HCT116 (cell line): Measurements from ENCODE around the gene NEDD4L. TPM values are rescaled to one million over a fixed set of nuclear protein-coding genes. Genes with fewer than 3 reads are reported as not detected.

Experiments used
- ATAC-seq: fragments of 200-7000 bp; cut with Tn5 transposase; 2 replicates; pipeline ENCODE4 v1.9.1; 2020; ENCODE audit warnings: mild to moderate bottlenecking, moderate library complexity
- BruUV-seq: library from RNA; stranded (reverse); fragments of 400-500 nt; replicated peaks from 2 replicates; lab custom pipeline; 2021; lab: Mats Ljungman, UMichigan
- CTCF ChIA-PET: fragments of 300-600 bp; sonication (Branson Sonifier 250); formaldehyde crosslinking; loops from one replicate; lab custom pipeline; 2021; ENCODE audit warnings: antibody characterized with exemption; lab: Charles Lee
- POLR2A ChIA-PET: fragments of 300-600, 350-600 bp; sonication (Branson Sonifier 250); formaldehyde crosslinking; loops from one replicate; lab custom pipeline; 2021; ENCODE audit warnings: antibody characterized with exemption; lab: Charles Lee
- RAD21 ChIA-PET, 2 experiments: fragments of 300-600 bp; sonication (Branson Sonifier 250); formaldehyde crosslinking; loops; one replicate each; lab custom pipeline; 2023; ENCODE audit warnings: low total read pairs in 2 of 2; ENCODE audit not compliant: uncharacterized antibody in 2 of 2, unreplicated experiment in 2 of 2, low non-redundant PET in 1 of 2; lab: Charles Lee
- DNase-seq: peaks from one replicate; pipeline ENCODE4 v3.0.0-alpha.2; 2010; ENCODE audit warnings: low read depth, low spot score
- H2AFZ ChIP-seq: fragments of 200-600 bp; shearing (Covaris generic), sonication (generic); 2 replicates; pipeline ENCODE4 v1.6.1; 2017; ENCODE audit warnings: low read depth, mixed run types, mixed read lengths, antibody characterized with exemption, low read length; ENCODE audit not compliant: poor library complexity, severe bottlenecking
- H3K27ac ChIP-seq: 2 replicates; pipeline ENCODE4 v1.5.1; 2012; ENCODE audit warnings: low read depth, low read length
- H3K27me3 ChIP-seq: fragments of 200-600 bp; sonication (generic); 2 replicates; pipeline ENCODE4 v1.6.1; 2016; ENCODE audit warnings: mixed run types, low read length, mixed read lengths; ENCODE audit not compliant: insufficient read depth
- H3K36me3 ChIP-seq, 2 experiments: fragments of 200-500 bp in 1 of 2; fragments of 200-600 bp in 1 of 2; sonication (Bioruptor generic) in 1 of 2; sonication (generic) in 1 of 2; 2 replicates each; pipeline versions ENCODE4 v1.5.1 to v1.6.1; 2014 to 2016; ENCODE audit warnings: low read length in 2 of 2, inconsistent platforms in 1 of 2, mixed read lengths in 1 of 2, mixed run types in 1 of 2; ENCODE audit not compliant: insufficient read depth in 2 of 2, control insufficient read depth in 1 of 2
- H3K4me1 ChIP-seq, 2 experiments: fragments of 200-600 bp in 1 of 2; sonication (generic) in 1 of 2; 2 replicates each; pipeline versions ENCODE4 v1.5.1 to v1.6.1; 2012 to 2017; ENCODE audit warnings: low read length in 2 of 2, inconsistent platforms in 1 of 2, mild to moderate bottlenecking in 1 of 2, mixed read lengths in 1 of 2, mixed run types in 1 of 2, moderate library complexity in 1 of 2; ENCODE audit not compliant: insufficient read depth in 2 of 2, control insufficient read depth in 1 of 2
- H3K4me2 ChIP-seq: fragments of 200-600 bp; sonication (generic); 2 replicates; pipeline ENCODE4 v1.6.1; 2017; ENCODE audit warnings: mixed run types, low read length, mixed read lengths
- H3K4me3 ChIP-seq, 2 experiments: fragments of 200-600 bp in 1 of 2; sonication (generic) in 1 of 2; replicated peaks in 1 of 2; 2 replicates each; pipeline ENCODE4 v1.5.1; 2011 to 2016; ENCODE audit warnings: low read length in 2 of 2, control low read depth in 1 of 2, low read depth in 1 of 2, mild to moderate bottlenecking in 1 of 2, mixed read lengths in 1 of 2, mixed run types in 1 of 2
- H3K79me2 ChIP-seq: fragments of 200-600 bp; sonication (generic); 2 replicates; pipeline ENCODE4 v1.6.1; 2017; ENCODE audit warnings: mild to moderate bottlenecking, mixed run types, low read length, moderate library complexity, mixed read lengths; ENCODE audit not compliant: insufficient read depth
- H3K9ac ChIP-seq: fragments of 200-600 bp; sonication (generic); 2 replicates; pipeline ENCODE4 v1.6.1; 2016; ENCODE audit warnings: low read length, mixed read lengths
- H3K9me2 ChIP-seq: fragments of 200-600 bp; sonication (generic), shearing (Covaris generic); 2 replicates; pipeline ENCODE4 v1.6.1; 2017; ENCODE audit warnings: mixed run types, mild to moderate bottlenecking, moderate library complexity; ENCODE audit not compliant: insufficient read depth
- H3K9me3 ChIP-seq, 2 experiments: fragments of 200-500 bp in 1 of 2; fragments of 200-600 bp in 1 of 2; sonication (Bioruptor generic) in 1 of 2; sonication (generic) in 1 of 2; 2 replicates each; pipeline ENCODE4 v1.6.1; 2014 to 2017; ENCODE audit warnings: low read length in 2 of 2, mixed read lengths in 2 of 2, inconsistent platforms in 1 of 2, low read depth in 1 of 2, mild to moderate bottlenecking in 1 of 2, mixed run types in 1 of 2, moderate library complexity in 1 of 2; ENCODE audit not compliant: control insufficient read depth in 1 of 2, insufficient read depth in 1 of 2
- H4K20me1 ChIP-seq: fragments of 200-600 bp; sonication (generic), shearing (Covaris generic); 2 replicates; pipeline ENCODE4 v1.6.1; 2017; ENCODE audit warnings: mixed run types, mild to moderate bottlenecking, moderate library complexity; ENCODE audit not compliant: insufficient read depth
- CBX3 ChIP-seq: IDR thresholded peaks from 2 replicates; pipeline ENCODE4 v1.6.1; 2012; ENCODE audit warnings: low read depth
- EGR1 ChIP-seq: IDR thresholded peaks from 2 replicates; pipeline ENCODE4 v1.6.1; 2012; ENCODE audit warnings: low read depth
- ELF1 ChIP-seq: IDR thresholded peaks from 2 replicates; pipeline ENCODE4 v1.6.1; 2012; ENCODE audit warnings: low read depth, borderline replicate concordance
- EZH2phosphoT487 ChIP-seq: fragments of 200-600 bp; IDR thresholded peaks from 2 replicates; pipeline ENCODE4 v1.6.1; 2018; ENCODE audit warnings: antibody characterized with exemption, borderline replicate concordance
- FOSL1 ChIP-seq: IDR thresholded peaks from 2 replicates; pipeline ENCODE4 v1.6.1; 2012; ENCODE audit warnings: low read depth
- POLR2AphosphoS5 ChIP-seq: IDR thresholded peaks from 2 replicates; pipeline ENCODE4 v1.6.1; 2011; ENCODE audit warnings: mild to moderate bottlenecking, low read depth, low read length, moderate library complexity
- SIN3A ChIP-seq: IDR thresholded peaks from 2 replicates; pipeline ENCODE4 v1.6.1; 2012; ENCODE audit warnings: low read depth
- SP1 ChIP-seq: IDR thresholded peaks from 2 replicates; pipeline ENCODE4 v1.6.1; 2012; ENCODE audit warnings: low read depth
- YY1 ChIP-seq: IDR thresholded peaks from 2 replicates; pipeline ENCODE4 v1.6.1; 2011; ENCODE audit warnings: low read length, low read depth, moderate library complexity, mild to moderate bottlenecking; ENCODE audit not compliant: insufficient replicate concordance; ENCODE audit errors: extremely low read depth
- ZNF274 ChIP-seq: fragments of 200-500 bp; sonication (Bioruptor generic); IDR thresholded peaks from 2 replicates; pipeline ENCODE4 v1.6.1; 2014; ENCODE audit warnings: mild to moderate bottlenecking, low read depth, low read length, inconsistent platforms
- intact Hi-C: fragments of 100-400 bp; cut with micrococcal nuclease; formaldehyde crosslinking; loops from 2 replicates; pipeline ENCODE4 v1.10.0; 2022
- total RNA-seq: library from RNA; stranded (reverse); gene quantifications from one replicate; pipeline ENCODE4 v1.2.1, GENCODE V29; 2021; ENCODE audit not compliant: unreplicated experiment
- TF ChIP-seq, protein P1 (sequence below): IDR thresholded peaks from 2 replicates; pipeline ENCODE4 v1.6.1; 2011; ENCODE audit warnings: mild to moderate bottlenecking, low read length, moderate library complexity; ENCODE audit not compliant: insufficient replicate concordance; ENCODE audit errors: extremely low read depth
- TF ChIP-seq, protein P2 (sequence below): IDR thresholded peaks from 2 replicates; pipeline ENCODE4 v1.6.1; 2012; ENCODE audit warnings: low read depth
- TF ChIP-seq, protein P3 (sequence below): IDR thresholded peaks from 2 replicates; pipeline ENCODE4 v1.6.1; 2012
- TF ChIP-seq, protein P4 (sequence below): IDR thresholded peaks from 2 replicates; pipeline ENCODE4 v1.6.1; 2012

Gene NEDD4L
- total RNA-seq, 1 experiment from 2014 or later = 41.5 TPM

DNA sequence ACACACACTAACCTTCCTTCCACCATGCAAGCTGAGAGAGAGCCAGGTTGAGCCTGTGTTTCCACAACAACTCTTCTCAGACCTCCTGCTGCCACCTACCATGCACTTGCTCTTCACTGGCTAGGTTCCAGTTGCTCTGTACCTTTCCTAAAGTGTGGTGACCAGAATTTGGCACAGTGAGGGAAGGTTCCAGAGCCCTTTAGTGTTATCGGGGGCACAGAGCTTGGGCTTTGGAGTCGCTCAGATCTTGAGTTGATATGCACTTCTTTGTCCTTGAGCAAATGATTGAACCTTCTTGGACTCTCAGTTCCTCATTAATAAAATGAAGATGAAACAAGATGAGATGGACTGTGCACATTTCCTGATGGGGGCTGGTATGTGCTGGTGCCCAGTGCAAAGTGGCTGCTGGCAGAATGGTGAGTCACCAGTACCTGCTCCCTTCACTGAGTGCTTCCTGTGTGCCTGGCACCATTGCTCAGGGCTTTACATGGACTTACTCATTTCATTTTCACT lies 47.1 kb downstream of the NEDD4L start (continued):
- TF ChIP-seq, protein P1, sequence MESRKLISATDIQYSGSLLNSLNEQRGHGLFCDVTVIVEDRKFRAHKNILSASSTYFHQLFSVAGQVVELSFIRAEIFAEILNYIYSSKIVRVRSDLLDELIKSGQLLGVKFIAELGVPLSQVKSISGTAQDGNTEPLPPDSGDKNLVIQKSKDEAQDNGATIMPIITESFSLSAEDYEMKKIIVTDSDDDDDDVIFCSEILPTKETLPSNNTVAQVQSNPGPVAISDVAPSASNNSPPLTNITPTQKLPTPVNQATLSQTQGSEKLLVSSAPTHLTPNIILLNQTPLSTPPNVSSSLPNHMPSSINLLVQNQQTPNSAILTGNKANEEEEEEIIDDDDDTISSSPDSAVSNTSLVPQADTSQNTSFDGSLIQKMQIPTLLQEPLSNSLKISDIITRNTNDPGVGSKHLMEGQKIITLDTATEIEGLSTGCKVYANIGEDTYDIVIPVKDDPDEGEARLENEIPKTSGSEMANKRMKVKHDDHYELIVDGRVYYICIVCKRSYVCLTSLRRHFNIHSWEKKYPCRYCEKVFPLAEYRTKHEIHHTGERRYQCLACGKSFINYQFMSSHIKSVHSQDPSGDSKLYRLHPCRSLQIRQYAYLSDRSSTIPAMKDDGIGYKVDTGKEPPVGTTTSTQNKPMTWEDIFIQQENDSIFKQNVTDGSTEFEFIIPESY = no peak

GRCh38 chr18:58093311-58093803 lies 49.3 kb downstream of the NEDD4L start:
- H3K79me2 ChIP-seq = no peaks in the 10 kb centered on the region
- TF ChIP-seq, protein P1 = no peak
- TF ChIP-seq, protein P2, sequence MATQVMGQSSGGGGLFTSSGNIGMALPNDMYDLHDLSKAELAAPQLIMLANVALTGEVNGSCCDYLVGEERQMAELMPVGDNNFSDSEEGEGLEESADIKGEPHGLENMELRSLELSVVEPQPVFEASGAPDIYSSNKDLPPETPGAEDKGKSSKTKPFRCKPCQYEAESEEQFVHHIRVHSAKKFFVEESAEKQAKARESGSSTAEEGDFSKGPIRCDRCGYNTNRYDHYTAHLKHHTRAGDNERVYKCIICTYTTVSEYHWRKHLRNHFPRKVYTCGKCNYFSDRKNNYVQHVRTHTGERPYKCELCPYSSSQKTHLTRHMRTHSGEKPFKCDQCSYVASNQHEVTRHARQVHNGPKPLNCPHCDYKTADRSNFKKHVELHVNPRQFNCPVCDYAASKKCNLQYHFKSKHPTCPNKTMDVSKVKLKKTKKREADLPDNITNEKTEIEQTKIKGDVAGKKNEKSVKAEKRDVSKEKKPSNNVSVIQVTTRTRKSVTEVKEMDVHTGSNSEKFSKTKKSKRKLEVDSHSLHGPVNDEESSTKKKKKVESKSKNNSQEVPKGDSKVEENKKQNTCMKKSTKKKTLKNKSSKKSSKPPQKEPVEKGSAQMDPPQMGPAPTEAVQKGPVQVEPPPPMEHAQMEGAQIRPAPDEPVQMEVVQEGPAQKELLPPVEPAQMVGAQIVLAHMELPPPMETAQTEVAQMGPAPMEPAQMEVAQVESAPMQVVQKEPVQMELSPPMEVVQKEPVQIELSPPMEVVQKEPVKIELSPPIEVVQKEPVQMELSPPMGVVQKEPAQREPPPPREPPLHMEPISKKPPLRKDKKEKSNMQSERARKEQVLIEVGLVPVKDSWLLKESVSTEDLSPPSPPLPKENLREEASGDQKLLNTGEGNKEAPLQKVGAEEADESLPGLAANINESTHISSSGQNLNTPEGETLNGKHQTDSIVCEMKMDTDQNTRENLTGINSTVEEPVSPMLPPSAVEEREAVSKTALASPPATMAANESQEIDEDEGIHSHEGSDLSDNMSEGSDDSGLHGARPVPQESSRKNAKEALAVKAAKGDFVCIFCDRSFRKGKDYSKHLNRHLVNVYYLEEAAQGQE = no peak
- TF ChIP-seq POLR2AphosphoS5 (no peak), YY1 (no peak), EGR1 (no peak), SP1 (no peak), EZH2phosphoT487 (no peak), CBX3 (no peak), ELF1 (no peak), FOSL1 (no peak), SIN3A (no peak), ZNF274 (no peak)
- TF ChIP-seq, protein P3, sequence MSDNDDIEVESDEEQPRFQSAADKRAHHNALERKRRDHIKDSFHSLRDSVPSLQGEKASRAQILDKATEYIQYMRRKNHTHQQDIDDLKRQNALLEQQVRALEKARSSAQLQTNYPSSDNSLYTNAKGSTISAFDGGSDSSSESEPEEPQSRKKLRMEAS = no peak
- TF ChIP-seq, protein P4, sequence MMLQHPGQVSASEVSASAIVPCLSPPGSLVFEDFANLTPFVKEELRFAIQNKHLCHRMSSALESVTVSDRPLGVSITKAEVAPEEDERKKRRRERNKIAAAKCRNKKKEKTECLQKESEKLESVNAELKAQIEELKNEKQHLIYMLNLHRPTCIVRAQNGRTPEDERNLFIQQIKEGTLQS = no peak

More at GRCh38 chr18:58093311-58093803, 49.3 kb downstream of the NEDD4L start:
- Histone ChIP-seq H3K4me3 (no peak overlapping the region), H4K20me1 (no peaks in the 10 kb centered on the region), H3K9ac (no peak overlapping the region), H3K9me2 (no peaks in the 10 kb centered on the region), H3K4me2 (no peak overlapping the region), H2AFZ (no peak overlapping the region), H3K4me1 (peaks cover 14 to 16% of the 10 kb centered on the region in 2 experiments), H3K36me3 (no peaks in the 10 kb centered on the region), H3K27me3 (no peaks in the 10 kb centered on the region), H3K27ac (no peak overlapping the region), H3K9me3 (no peaks in the 10 kb centered on the region)
- no peak for ATAC-seq
- ChIA-PET RAD21 (interaction anchor here in 1 of 2 experiments (0.7 kb wide), 1 partner anchor 368 kb away, joined by 4 read pairs; no protein-coding TSS in a partner anchor), POLR2A (no interaction called here), CTCF (no interaction called here)
- intact Hi-C loops = no loop called here
- no peak for DNase-seq
- no TSS peak for BruUV-seq
